Measurements from ENCODE around the gene GGCT.
"Not testable (repeated sequence)": the region's sequence is repeated elsewhere in the genome, so short reads cannot be mapped to it uniquely, and the experiment has no call there.

Gene GGCT

GRCh38 chr7:30514776-30515175 lies 10.1 kb upstream of the GGCT start:
- no peak for DNase-seq

- DNase-seq: no peak
These were observed 9.5 kb upstream of the GGCT start for GRCh38 chr7:30514177-30514576.

DNA sequence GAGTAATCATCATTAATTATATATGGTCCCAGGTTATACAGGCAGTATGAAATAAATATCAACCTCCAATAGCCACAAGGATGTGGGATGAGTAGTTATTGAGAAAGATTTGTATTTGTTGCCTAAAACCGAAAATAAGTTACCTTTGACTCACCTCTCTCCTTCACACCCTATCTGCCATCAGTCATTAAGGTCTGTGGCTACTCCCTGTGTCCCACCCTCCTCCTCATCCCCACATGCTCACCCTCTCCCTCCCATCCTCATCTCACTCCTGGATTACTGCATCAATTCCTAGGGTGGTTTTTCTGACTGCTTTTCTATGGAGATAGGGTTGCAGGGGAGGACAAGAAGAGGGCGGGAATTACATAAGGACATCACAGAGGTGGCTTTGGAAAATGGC lies 9.1 kb upstream of the GGCT start:
- no peak for DNase-seq

- DNase-seq: no peak
These were observed 7.5 kb upstream of the GGCT start for GRCh38 chr7:30511973-30512662.

GRCh38 chr7:30511494-30511893 lies 6.9 kb upstream of the GGCT start:
- DNase-seq: no peak

GRCh38 chr7:30510124-30511075 lies 5.8 kb upstream of the GGCT start:
- DNase-seq: peak; percentile 35 to 54

DNA sequence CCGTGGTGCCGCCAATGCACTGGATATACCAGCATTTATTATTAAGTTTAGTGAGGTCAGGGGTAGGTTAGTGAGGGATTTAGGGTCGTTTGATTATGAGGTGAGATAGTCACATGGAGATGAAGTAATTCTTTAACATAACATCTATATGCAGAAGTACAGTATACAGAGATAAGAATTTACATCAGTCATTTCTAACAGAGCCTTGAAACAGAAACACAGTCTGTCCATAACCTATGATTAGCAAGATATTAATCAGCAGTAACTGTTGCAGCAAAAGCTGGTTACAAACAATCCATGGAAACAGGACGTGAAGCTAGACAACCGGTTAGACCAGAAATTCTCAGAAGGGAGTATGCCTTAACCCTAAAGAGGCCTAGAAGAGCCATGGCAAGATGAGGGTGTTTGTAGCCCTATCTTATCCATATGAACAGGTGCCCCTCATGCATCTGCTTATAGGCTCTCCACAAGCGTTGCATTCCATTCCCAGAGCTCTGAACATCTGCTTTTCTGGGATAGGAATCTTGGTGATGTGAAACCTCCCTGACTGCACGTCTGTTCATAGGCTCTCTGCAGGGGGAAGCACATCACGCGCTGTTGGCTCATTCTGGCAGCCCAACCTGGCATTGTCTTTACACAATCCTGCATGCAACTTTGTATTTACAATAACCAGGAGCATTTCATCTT lies 4.7 kb upstream of the GGCT start:
- not testable (repeated sequence) for DNase-seq

- DNase-seq: not testable (repeated sequence)
These were observed 2.8 kb upstream of the GGCT start for GRCh38 chr7:30507346-30507900.

DNA sequence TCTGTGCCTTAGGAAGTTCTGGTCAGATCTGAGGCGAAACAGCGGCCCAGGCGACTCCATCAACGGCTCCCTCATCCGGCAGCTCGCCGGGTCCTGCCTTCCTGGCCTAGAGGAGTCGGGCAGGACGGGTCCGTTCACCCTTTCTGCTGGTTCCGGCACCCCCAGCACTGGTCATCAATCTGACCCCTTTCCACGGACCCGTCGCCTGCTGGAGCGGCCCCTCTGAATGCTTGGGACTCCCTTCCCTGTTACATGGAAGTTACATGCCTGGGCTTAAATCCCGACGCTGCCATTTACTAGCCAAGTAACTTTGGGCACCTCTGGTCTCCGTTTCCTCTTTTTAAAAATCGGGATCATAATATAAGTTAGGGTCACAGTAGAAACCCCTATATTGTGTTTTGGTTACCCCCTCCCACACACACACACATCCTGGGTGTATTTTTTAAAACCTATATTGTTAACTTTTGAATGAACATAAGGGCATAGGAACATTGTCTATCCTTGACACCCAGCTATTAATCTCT lies 607 bp upstream of the GGCT start:
- no peak for DNase-seq

GRCh38 chr7:30503274-30504212 lies 1.1 kb downstream of the GGCT start:
- no peak for DNase-seq

GRCh38 chr7:30502470-30503251 lies 2.0 kb downstream of the GGCT start:
- DNase-seq: no peak

DNA sequence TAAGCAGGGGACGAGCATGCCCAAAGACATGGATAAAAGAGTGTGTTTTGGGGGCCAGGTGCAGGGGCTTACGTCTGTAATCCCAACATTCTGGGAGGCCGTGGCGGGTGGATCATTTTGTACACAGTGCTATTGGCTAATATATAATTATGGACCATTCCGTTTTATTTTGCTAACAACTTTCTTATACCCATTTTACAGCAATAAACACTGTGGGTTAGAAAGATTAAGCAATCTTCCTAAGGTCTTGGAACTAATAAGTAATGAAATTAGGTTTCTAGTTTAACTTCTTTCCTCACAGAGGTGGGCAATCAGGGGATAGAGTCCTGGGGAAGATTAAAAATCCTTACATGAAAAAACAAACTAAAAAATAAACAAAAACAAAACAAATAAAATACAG lies 3.4 kb downstream of the GGCT start:
- no peak for DNase-seq

GRCh38 chr7:30493228-30493627 lies 11.4 kb downstream of the GGCT start:
- DNase-seq: no peak

DNA sequence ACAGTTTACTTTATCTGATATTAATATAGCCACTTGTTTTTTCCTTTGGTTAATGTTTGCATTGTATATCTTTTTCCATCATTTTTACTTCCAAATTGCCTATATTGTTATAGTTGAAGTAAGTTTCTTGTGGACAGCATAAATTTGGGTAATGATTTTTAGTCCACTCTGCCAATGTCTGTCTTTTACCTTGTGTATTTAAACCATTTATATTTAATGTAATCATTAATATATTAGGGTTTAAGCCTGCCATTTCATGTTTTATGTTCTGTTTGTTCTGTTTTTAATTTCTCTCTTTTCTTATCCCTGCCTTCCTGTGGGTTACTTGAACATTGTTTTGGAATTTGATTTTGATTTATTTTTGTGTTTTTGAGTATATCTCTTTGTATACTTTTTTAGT lies 13.2 kb downstream of the GGCT start:
- no peak for DNase-seq

GRCh38 chr7:30487371-30487770 lies 17.3 kb downstream of the GGCT start:
- DNase-seq: no peak

GRCh38 chr7:30485667-30486066 lies 19.0 kb downstream of the GGCT start:
- DNase-seq: no peak

DNA sequence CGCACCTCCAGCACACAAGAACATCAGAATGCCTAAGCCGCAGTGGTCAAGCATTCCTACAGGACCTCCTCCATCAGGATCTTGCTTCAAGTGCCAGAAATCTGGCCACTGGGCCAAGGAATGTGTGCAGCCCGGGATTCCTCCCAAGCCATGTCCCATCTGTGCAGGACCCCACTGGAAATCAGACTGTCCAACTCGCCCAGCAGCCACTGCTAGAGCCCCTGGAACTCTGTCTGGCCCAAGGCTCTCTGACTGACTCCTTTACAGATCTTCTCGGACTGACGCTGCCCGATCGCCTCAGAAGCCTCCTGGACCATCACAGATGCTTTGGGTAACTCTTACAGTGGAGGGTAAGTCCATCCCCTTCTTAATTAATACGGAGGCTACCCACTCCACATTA lies 23.2 kb downstream of the GGCT start:
- DNase-seq: not testable (repeated sequence)

DNA sequence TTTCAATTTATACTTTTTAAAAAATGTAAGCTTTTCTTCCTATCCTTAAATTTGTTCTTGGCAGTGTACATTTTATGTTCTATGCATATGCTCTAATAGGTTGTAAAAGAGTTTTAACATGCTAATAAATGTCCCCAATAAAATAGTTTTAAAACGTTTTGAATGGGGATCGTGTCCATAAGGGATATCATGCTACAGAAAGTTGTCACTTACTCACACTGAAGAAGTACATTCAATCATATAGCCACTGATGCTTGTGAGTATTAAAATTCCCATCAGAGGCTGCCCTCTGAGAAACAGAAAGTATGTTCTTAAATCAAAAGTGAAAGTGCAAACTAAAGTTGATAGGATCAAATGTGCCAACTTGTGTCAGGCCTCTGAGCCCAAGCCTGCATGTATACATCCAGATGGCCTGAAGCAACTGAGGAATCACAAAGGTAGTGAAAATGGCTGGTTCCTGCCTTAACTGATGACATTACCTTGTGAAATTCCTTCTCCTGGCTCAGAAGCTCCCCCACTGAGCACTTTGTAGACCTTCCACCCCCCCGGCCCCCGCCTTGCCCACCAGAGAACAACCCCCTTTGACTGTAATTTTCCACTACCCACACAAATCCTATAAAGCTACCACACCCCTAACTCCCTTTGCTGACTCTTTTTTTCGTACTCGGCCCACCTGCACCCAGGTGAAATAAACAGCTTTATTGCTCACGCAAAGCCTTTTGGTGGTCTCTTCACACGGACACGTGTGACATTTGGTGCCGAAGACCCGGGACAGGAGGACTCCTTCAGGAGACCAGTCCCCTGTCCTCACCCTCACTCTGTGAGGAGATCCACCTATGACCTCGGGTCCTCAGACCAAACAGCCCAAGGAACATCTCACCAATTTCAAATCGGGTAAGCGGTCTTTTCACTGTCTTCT lies 25.2 kb downstream of the GGCT start:
- no peak for DNase-seq

- DNase-seq: peak; percentile 64 to 78
These were observed 26.1 kb downstream of the GGCT start, which contains the start of gene NOD1 for GRCh38 chr7:30478349-30479201. TSS of gene NOD1 (minus strand) at chr7:30478784. CDS start at chr7:30456921, 21,863 bp downstream.
